Measurements from ENCODE around the gene PSMB10. TPM values are rescaled to one million over a fixed set of nuclear protein-coding genes. Genes with fewer than 3 reads are reported as not detected.

PSMB10 gene
- total RNA-seq, 1 experiment from 2014 or later = 24.5 TPM

GRCh38 chr16:67892899-67893742 lies 43.5 kb downstream of the PSMB10 start, which contains the start of gene PSKH1:
PSKH1 (plus strand) TSS chr16:67893254; CDS start chr16:67908750, 15,496 bp downstream.
- TF ChIP-seq CTCF (conservative IDR thresholded peaks at IDR 0.05) = no peak
- Histone ChIP-seq H4K20me1 (ENCODE audit: control insufficient read depth, insufficient read depth, insufficient read length) (no peaks in the 10 kb centered on the region), H3K4me2 (ENCODE audit: insufficient read depth, insufficient read length, low read length) (peak within 1 kb of the TSS; percentile 75), H3T11ph (ENCODE audit: low read length) (no peak within 1 kb of the TSS), H3K23ac (ENCODE audit: insufficient read length, low read depth, low read length) (no peak within 1 kb of the TSS), H3K56ac (ENCODE audit: insufficient read length, low read depth, low read length) (no peak within 1 kb of the TSS), H3K14ac (ENCODE audit: insufficient read depth, low read length) (peak within 1 kb of the TSS; percentile 86), H2BK12ac (ENCODE audit: insufficient read length, low read depth, low read length) (no peak within 1 kb of the TSS), H3K9me3 (ENCODE audit: control insufficient read depth, low read depth, low read length) (no peaks in the 10 kb centered on the region), H3K9ac (ENCODE audit: extremely low read depth, insufficient read length, low read length) (peak within 1 kb of the TSS; percentile 89), H3K4me1 (ENCODE audit: insufficient read depth, low read length) (no peaks in the 10 kb centered on the region), H4K5ac (ENCODE audit: insufficient read length, low read depth, low read length) (no peak within 1 kb of the TSS), H3K4ac (ENCODE audit: low read depth, low read length) (no peak within 1 kb of the TSS), H3K27ac (ENCODE audit: insufficient read length, low read depth, low read length) (no peak within 1 kb of the TSS), H2BK20ac (ENCODE audit: low read depth, low read length, poor library complexity, severe bottlenecking) (no peak within 1 kb of the TSS), H3K18ac (ENCODE audit: insufficient read length, low read depth, low read length) (peak within 1 kb of the TSS; percentile 59), H4K8ac (replicated peaks; ENCODE audit: insufficient read length, low read depth, low read length) (no peak within 1 kb of the TSS), H3K27me3 (ENCODE audit: insufficient read depth, low read length) (no peaks in the 10 kb centered on the region), H2AFZ (ENCODE audit: low read length) (no peak within 1 kb of the TSS), H3K79me2 (ENCODE audit: insufficient read depth, low read length) (peaks cover 8% of the 10 kb centered on the region; the same call in 1 of the 2 replicates), H3K79me1 (ENCODE audit: insufficient read depth, low read depth, low read length, poor library complexity, severe bottlenecking) (peaks cover 7% of the 10 kb centered on the region), H4K91ac (ENCODE audit: insufficient read length, low read depth, low read length) (peak within 1 kb of the TSS; percentile 11), H2BK5ac (ENCODE audit: insufficient read length, low read length) (no peak within 1 kb of the TSS), H2BK120ac (ENCODE audit: low read depth, low read length, poor library complexity, severe bottlenecking) (no peak within 1 kb of the TSS), H3K23me2 (ENCODE audit: insufficient read length, low read depth, low read length, poor library complexity, severe bottlenecking) (peaks cover 6% of the 10 kb centered on the region), H2AK5ac (ENCODE audit: insufficient read length, low read length) (no peak within 1 kb of the TSS), H2BK15ac (ENCODE audit: low read depth, low read length) (no peak within 1 kb of the TSS)
- Mint-ChIP-seq H3K27ac (peak within 1 kb of the TSS; percentile 95 to 98 (median 96); a peak in 6 of 7 replicates), H3K4me3 (peak within 1 kb of the TSS; percentile 95 to 98), H3K27me3 (ENCODE audit: low read depth) (no peaks in the 10 kb centered on the region), H3K36me3 (ENCODE audit: insufficient read depth in 1 of 3, low read depth in 3 of 3) (no peaks in the 10 kb centered on the region), H3K9me3 (no peaks in the 10 kb centered on the region), H3K4me1 (peaks cover 15 to 16% of the 10 kb centered on the region in 2 experiments)
- DNase-seq = peak; percentile 98
- no CpG with 5 or more reads among the region's 90 CpGs for WGBS (ENCODE audit: extremely low coverage, insufficient read length, low lambda C conversion rate)
